Lower leg skin (tissue), 4 donors: Measurements from ENCODE around the gene MAP4. TPM values are rescaled to one million over a fixed set of nuclear protein-coding genes. Genes with fewer than 3 reads are reported as not detected.
"Not testable (repeated sequence)": the region's sequence is repeated elsewhere in the genome, so short reads cannot be mapped to it uniquely, and the experiment has no call there.

Source experiments
- DNase-seq, 2 donors: peaks; one replicate each; pipeline ENCODE4 v3.0.0-alpha.2; 2019; ENCODE audit warnings: low spot score in 2 of 2
- H3K4me3 ChIP-seq: fragments of 200-600 bp; sonication (generic); 2 replicates; pipeline ENCODE4 v1.5.1; 2017; ENCODE audit warnings: mild to moderate bottlenecking, low read depth; ENCODE audit not compliant: poor library complexity, severe bottlenecking
- POLR2A ChIP-seq, 2 donors: fragments of 450-650 bp; IDR thresholded peaks; one replicate each; pipeline ENCODE4 v1.6.1; 2016 to 2017; ENCODE audit warnings: antibody characterized with exemption in 2 of 2, mild to moderate bottlenecking in 1 of 2, moderate library complexity in 1 of 2
- WGBS, 2 donors: methylation state at CpG; one replicate each; pipeline ENCODE4 v1.1.5; 2018; 5-methylcytosine and 5-hydroxymethylcytosine counted together
- intact Hi-C: fragments of 100-400 bp; cut with DNase I; formaldehyde crosslinking; loops from one replicate; pipeline ENCODE4 v1.15.0; 2023; ENCODE audit warnings: low total_unique reads
- total RNA-seq, 4 donors: library from RNA; depleted of rRNA; stranded (reverse); fragments of >200 nt; gene quantifications; one replicate each; pipeline ENCODE4 v1.1.0, GENCODE V29; 2016
- TF ChIP-seq, protein P1 (sequence below), 3 donors: fragments of 450-650 bp; IDR thresholded peaks; one replicate each; pipeline ENCODE4 v1.5.1; 2016; ENCODE audit warnings: antibody characterized with exemption in 3 of 3, mild to moderate bottlenecking in 3 of 3, moderate library complexity in 2 of 3

The MAP4 gene, protein sequence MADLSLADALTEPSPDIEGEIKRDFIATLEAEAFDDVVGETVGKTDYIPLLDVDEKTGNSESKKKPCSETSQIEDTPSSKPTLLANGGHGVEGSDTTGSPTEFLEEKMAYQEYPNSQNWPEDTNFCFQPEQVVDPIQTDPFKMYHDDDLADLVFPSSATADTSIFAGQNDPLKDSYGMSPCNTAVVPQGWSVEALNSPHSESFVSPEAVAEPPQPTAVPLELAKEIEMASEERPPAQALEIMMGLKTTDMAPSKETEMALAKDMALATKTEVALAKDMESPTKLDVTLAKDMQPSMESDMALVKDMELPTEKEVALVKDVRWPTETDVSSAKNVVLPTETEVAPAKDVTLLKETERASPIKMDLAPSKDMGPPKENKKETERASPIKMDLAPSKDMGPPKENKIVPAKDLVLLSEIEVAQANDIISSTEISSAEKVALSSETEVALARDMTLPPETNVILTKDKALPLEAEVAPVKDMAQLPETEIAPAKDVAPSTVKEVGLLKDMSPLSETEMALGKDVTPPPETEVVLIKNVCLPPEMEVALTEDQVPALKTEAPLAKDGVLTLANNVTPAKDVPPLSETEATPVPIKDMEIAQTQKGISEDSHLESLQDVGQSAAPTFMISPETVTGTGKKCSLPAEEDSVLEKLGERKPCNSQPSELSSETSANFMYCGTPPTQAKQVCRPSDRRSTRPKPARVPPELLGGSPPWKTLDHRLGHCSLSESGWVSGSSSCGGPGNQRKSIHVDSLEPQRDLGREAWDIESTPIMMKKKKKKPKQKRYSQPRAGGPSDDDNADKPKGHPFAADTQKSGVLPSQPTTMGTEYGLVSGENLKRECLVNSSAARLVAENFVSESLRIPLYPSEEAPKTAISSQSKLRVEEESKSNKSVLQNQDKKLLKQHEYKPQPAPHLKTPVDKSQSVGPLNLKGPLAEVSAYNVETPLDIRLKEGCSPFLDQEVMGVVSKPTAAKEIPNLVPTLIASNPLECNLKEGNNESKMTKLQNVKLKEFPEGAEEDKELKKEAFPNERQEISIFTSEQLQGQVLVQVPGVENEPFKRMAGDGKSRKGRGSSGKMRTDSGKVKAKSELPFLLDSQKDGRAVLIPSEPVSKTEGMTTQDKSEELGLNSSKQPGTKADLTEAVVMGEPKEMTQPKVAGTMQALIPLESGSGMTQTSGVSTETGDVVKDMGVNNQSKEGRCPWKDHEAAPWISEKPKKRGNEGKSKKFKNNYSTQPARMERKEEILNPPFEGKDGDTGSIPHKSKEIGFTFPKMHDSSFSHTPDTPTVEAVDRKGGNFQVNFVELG (N-terminal part only)
- total RNA-seq, result 100 to 1,000 TPM; 102 to 161 (median 126) TPM

DNA sequence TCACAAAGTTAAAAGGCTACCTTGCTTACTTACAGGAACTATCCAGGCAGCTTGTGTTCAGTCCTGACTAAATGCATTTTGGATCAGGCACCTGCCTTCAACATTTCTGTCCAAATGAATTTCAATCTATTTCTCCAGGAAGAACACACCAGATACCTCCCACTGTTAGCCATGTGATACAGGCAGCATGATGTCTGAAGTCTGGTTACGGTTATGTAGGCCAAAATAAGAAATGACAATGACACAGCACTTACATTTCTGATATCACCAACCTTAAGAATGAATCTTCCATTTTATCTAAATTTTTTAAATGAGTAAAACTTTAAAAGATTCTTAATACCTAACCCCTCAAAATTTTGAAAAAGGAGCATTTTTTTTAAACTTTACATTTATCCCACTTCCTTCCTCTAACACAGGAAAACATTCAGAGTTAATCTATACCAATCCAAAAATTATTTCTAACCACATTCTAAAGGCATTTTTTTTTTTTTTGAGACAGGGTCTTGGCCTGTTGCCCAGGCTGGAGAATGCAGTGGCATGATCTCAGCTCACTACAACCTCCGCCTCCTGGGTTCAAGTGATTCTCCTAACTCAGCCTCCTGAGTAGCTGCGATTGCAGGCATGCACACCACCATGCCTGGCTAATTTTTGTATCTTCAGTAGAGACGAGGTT lies at the start of gene MAP4:
Gene MAP4, minus strand, starts transcription at position 116 of the 673 bp plus-strand sequence. CDS start 17,556 bp downstream, outside the sequence.
- WGBS, 2 donors, result 64% methylated on average over 4 of the region's 4 CpGs
- no peak within 1 kb of the TSS for H3K4me3 ChIP-seq
- no peak for DNase-seq
- no peak for TF ChIP-seq POLR2A (IDR thresholded peaks at IDR 0.05)
- TF ChIP-seq, protein P1, sequence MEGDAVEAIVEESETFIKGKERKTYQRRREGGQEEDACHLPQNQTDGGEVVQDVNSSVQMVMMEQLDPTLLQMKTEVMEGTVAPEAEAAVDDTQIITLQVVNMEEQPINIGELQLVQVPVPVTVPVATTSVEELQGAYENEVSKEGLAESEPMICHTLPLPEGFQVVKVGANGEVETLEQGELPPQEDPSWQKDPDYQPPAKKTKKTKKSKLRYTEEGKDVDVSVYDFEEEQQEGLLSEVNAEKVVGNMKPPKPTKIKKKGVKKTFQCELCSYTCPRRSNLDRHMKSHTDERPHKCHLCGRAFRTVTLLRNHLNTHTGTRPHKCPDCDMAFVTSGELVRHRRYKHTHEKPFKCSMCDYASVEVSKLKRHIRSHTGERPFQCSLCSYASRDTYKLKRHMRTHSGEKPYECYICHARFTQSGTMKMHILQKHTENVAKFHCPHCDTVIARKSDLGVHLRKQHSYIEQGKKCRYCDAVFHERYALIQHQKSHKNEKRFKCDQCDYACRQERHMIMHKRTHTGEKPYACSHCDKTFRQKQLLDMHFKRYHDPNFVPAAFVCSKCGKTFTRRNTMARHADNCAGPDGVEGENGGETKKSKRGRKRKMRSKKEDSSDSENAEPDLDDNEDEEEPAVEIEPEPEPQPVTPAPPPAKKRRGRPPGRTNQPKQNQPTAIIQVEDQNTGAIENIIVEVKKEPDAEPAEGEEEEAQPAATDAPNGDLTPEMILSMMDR (IDR thresholded peaks at IDR 0.05), result no peak
- intact Hi-C loops, result no loop called here

DNA sequence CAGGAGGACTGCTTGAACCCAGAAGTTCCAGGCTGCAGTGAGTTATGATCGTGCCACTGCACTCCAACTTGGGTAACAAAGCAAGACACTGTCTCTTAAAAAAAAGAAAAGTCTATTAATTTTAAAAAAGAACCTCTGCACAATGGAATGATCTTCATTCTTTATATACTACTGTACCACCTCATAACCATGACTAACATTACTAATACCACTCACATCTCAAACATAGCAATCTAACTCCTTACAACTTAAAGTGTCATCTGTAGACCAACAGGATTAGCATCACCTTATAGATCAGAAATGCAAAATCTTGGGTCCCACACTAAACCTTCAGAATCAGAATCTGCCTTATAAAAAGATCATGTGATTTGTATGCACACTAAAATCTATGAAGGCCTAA lies 48.8 kb upstream of the MAP4 start:
- no peak overlapping the region for H3K4me3 ChIP-seq
- no peak for DNase-seq
- WGBS, 2 donors, result 87 to 97% methylated on average over 1 of the region's 1 CpG
- intact Hi-C loops, result loop anchor here (10.0 kb wide), 1 partner anchor 60 kb away; no protein-coding TSS in a partner anchor
- TF ChIP-seq, protein P1 (IDR thresholded peaks at IDR 0.05), result no peak
- no peak for TF ChIP-seq POLR2A (IDR thresholded peaks at IDR 0.05)

DNA sequence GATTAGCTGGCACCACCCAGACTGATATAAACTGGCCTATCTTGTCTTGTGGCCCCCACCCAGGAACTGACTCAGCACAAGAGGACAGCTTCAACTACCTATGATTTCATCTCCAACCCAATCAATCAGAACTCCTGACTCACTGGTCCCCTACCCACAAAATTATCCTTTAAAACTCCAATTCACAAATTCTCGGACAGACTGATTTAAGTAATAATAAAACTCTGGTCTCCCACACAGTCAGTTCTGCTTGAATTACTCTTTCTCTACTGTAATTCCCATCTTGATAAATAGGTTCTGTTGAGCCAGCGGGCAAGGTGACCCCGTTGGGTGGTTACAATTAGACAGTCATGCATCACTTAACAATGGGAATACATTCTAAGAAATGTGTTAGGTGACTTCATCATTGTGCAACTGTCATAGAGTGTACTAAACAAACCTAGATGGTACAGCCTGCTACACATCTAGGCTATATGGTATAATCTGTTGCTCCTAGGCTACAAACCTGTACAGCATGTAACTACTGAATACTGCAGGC lies 48.1 kb upstream of the MAP4 start:
- 81 to 87% methylated on average over 3 of the region's 3 CpGs for WGBS, 2 donors
- TF ChIP-seq POLR2A (IDR thresholded peaks at IDR 0.05), result no peak
- H3K4me3 ChIP-seq, result no peak overlapping the region
- DNase-seq, result no peak
- intact Hi-C loops, result loop anchor here (10.0 kb wide), 1 partner anchor 60 kb away; no protein-coding TSS in a partner anchor

DNA sequence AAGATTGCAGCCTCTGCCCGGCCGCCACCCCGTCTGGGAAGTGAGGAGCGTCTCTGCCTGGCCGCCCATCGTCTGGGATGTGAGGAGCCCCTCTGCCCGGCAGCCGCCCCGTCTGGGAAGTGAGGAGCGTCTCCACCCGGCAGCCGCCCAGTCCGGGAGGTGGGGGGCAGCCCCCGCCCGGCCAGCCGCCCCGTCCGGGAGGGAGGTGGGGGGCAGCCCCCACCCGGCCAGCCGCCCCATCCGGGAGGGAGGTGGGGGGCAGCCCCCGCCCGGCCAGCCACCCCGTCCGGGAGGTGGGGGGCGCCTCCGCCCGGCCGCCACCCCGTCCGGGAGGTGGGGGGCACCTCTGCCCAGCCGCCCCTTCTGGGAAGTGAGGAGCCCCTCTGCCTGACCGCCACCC lies 45.4 kb upstream of the MAP4 start:
- intact Hi-C loops, result loop anchor here (10.0 kb wide), 1 partner anchor 63 kb away; no protein-coding TSS in a partner anchor
- DNase-seq, H3K4me3 ChIP-seq: not testable (repeated sequence)
- WGBS, 2 donors, result 88 to 93% methylated on average over 3 to 11 of the region's 33 CpGs

DNA sequence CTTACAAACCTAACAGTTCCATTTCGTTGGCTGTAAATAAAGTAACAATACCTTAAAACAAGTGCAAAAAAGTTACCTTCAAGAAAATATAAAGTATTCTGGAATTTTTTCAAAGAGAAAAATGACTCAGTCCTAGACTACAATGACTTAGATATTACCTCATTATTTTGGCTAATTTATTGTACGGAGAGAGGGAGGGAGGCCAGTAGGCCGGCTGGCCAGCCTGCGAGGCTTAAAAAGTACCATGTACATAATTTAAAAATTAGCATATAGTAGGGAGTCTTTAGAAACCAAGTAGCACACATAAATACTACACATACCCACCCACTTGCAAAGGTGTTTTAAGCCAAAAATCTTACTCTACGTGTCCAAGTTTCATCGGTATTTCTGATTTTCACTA lies 41.9 kb upstream of the MAP4 start:
- TF ChIP-seq POLR2A (IDR thresholded peaks at IDR 0.05), result no peak
- TF ChIP-seq, protein P1 (IDR thresholded peaks at IDR 0.05), result no peak
- no peak for DNase-seq
- no peak overlapping the region for H3K4me3 ChIP-seq
- 56 to 59% methylated on average over 6 of the region's 6 CpGs for WGBS, 2 donors
- intact Hi-C loops, result no loop called here

DNA sequence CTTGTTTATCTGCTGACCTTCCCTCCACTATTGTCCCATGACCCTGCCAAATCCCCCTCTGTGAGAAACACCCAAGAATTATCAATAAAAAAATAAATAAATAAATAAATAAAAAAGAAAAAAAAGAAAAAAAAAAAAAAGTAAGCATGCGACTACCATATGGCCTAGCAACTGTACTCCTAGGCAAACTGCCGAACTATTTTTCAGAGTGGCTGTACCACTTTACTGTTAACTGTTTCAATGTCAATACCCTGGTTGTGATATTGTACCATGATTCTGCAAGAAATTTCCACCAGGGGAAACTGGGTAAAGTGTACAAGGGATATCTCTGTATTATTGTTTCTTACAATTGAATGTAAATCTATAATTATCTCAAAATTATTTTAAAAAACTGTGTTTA lies 41.3 kb upstream of the MAP4 start:
- no peak for DNase-seq
- TF ChIP-seq, protein P1 (IDR thresholded peaks at IDR 0.05), result no peak
- no peak for TF ChIP-seq POLR2A (IDR thresholded peaks at IDR 0.05)
- no peak overlapping the region for H3K4me3 ChIP-seq
- WGBS, 2 donors, result 55 to 65% methylated on average over 2 of the region's 2 CpGs
- intact Hi-C loops, result no loop called here
